HepG2 (cell line): ENCODE measurements around the gene ITGAE.

Experiments
- EP300 ChIP-seq, 3 experiments: sonication (generic) in 1 of 3; formaldehyde crosslinking in 1 of 3; IDR thresholded peaks; 2 replicates each; pipeline versions ENCODE4 v1.5.1 to v1.6.1; 2011 to 2020; ENCODE audit warnings: low read depth in 2 of 3, low read length in 2 of 3, borderline replicate concordance in 1 of 3, improper control_type of control experiment in 1 of 3, mild to moderate bottlenecking in 1 of 3, missing genetic modification reagents in 1 of 3, moderate library complexity in 1 of 3
- KAT7 ChIP-seq: IDR thresholded peaks from 2 replicates; pipeline ENCODE4 v1.6.1; 2018; ENCODE audit warnings: borderline replicate concordance, missing compliant biosample characterization
- POLR2A ChIP-seq, 2 experiments: IDR thresholded peaks; 2 replicates each; pipeline ENCODE4 v1.6.1; 2011; ENCODE audit warnings: low read depth in 2 of 2, low read length in 2 of 2, mild to moderate bottlenecking in 1 of 2, moderate library complexity in 1 of 2; ENCODE audit not compliant: insufficient read depth in 1 of 2
- POLR2AphosphoS5 ChIP-seq: IDR thresholded peaks from 2 replicates; pipeline ENCODE4 v1.6.1; 2012; ENCODE audit warnings: low read depth, low read length
- PRMT3 ChIP-seq: sonication (generic); formaldehyde crosslinking; IDR thresholded peaks from 2 replicates; pipeline ENCODE4 v1.8.1; 2022; ENCODE audit warnings: low read depth, mild to moderate bottlenecking, moderate library complexity, missing genetic modification reagents, borderline replicate concordance
- RAD21 ChIP-seq: fragments of 450-650 bp; formaldehyde crosslinking; IDR thresholded peaks from 2 replicates; pipeline ENCODE4 v1.5.0; 2020; ENCODE audit warnings: mild to moderate bottlenecking
- TBP ChIP-seq: sonication (generic); formaldehyde crosslinking; IDR thresholded peaks from 2 replicates; pipeline ENCODE4 v1.5.0; 2020; ENCODE audit warnings: missing genetic modification reagents
- TCF12 ChIP-seq, 2 experiments: fragments of 450-650 bp in 1 of 2; sonication (generic) in 1 of 2; formaldehyde crosslinking in 1 of 2; IDR thresholded peaks; 2 replicates each; pipeline versions ENCODE4 v1.6.1 to v1.8.0; 2017 to 2022; ENCODE audit warnings: antibody characterized with exemption in 1 of 2, mild to moderate bottlenecking in 1 of 2, missing genetic modification reagents in 1 of 2, moderate library complexity in 1 of 2
- ZFP62 ChIP-seq: sonication (generic); formaldehyde crosslinking; IDR thresholded peaks from 2 replicates; pipeline ENCODE4 v1.4.0; 2020; ENCODE audit warnings: missing genetic modification reagents
- ZNF30 ChIP-seq: sonication (generic); formaldehyde crosslinking; IDR thresholded peaks from 2 replicates; pipeline ENCODE4 v1.5.0; 2020; ENCODE audit warnings: mild to moderate bottlenecking, missing genetic modification reagents
- TF ChIP-seq, protein P1 (sequence below): sonication (generic); formaldehyde crosslinking; IDR thresholded peaks from 2 replicates; pipeline ENCODE4 v1.5.0; 2020; ENCODE audit warnings: mild to moderate bottlenecking, missing genetic modification reagents, moderate library complexity
- TF ChIP-seq, protein P2 (sequence below): sonication (generic); formaldehyde crosslinking; conservative IDR thresholded peaks from 2 replicates; pipeline ENCODE4 v1.4.0; 2020; ENCODE audit warnings: missing genetic modification reagents
- TF ChIP-seq, protein P3 (sequence below): sonication (generic); formaldehyde crosslinking; IDR thresholded peaks from 2 replicates; pipeline ENCODE4 v1.4.0; 2020; ENCODE audit warnings: mild to moderate bottlenecking, missing genetic modification reagents

DNA sequence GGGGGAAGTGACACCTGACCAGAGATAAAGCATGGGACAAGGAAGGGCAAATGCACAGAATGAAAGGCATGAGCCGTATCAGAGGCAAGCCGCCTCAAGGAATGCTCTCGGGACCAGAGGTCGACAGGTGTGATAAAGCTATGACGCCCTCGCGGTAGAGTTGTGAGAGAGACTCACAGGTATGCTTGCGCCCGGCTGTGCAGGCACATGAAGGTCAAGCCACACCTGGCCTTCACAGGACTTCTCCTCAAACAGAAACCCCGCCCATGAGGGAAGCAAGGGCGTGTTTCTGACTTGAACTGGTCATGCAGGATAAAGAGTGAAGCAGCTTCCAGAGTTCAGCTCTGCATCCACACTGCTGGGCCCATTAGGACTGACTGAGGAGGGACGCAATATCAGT is 37.2 kb upstream of the ITGAE start:
- TF ChIP-seq, protein P1, sequence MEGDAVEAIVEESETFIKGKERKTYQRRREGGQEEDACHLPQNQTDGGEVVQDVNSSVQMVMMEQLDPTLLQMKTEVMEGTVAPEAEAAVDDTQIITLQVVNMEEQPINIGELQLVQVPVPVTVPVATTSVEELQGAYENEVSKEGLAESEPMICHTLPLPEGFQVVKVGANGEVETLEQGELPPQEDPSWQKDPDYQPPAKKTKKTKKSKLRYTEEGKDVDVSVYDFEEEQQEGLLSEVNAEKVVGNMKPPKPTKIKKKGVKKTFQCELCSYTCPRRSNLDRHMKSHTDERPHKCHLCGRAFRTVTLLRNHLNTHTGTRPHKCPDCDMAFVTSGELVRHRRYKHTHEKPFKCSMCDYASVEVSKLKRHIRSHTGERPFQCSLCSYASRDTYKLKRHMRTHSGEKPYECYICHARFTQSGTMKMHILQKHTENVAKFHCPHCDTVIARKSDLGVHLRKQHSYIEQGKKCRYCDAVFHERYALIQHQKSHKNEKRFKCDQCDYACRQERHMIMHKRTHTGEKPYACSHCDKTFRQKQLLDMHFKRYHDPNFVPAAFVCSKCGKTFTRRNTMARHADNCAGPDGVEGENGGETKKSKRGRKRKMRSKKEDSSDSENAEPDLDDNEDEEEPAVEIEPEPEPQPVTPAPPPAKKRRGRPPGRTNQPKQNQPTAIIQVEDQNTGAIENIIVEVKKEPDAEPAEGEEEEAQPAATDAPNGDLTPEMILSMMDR (CRISPR knock-in tag) = no peak
- TF ChIP-seq POLR2A (IDR thresholded peaks at IDR 0.05; ENCODE audit: insufficient read depth in 1 of 2, low read depth in 2 of 2, low read length in 2 of 2) (no peak), PRMT3 (CRISPR knock-in tag) (no peak), EP300 (IDR thresholded peaks at IDR 0.05; ENCODE audit: low read depth in 2 of 2, low read length in 2 of 2) (no peak), EP300 (CRISPR knock-in tag; IDR thresholded peaks at IDR 0.05; ENCODE audit: borderline replicate concordance) (no peak), RAD21 (no peak), TBP (CRISPR knock-in tag) (no peak), POLR2AphosphoS5 (no peak), TCF12 (IDR thresholded peaks at IDR 0.05) (no peak), TCF12 (CRISPR knock-in tag; IDR thresholded peaks at IDR 0.05) (no peak), ZNF30 (CRISPR knock-in tag) (no peak), ZFP62 (CRISPR knock-in tag) (no peak), KAT7 (CRISPR knock-in tag) (no peak)
- TF ChIP-seq, protein P2, sequence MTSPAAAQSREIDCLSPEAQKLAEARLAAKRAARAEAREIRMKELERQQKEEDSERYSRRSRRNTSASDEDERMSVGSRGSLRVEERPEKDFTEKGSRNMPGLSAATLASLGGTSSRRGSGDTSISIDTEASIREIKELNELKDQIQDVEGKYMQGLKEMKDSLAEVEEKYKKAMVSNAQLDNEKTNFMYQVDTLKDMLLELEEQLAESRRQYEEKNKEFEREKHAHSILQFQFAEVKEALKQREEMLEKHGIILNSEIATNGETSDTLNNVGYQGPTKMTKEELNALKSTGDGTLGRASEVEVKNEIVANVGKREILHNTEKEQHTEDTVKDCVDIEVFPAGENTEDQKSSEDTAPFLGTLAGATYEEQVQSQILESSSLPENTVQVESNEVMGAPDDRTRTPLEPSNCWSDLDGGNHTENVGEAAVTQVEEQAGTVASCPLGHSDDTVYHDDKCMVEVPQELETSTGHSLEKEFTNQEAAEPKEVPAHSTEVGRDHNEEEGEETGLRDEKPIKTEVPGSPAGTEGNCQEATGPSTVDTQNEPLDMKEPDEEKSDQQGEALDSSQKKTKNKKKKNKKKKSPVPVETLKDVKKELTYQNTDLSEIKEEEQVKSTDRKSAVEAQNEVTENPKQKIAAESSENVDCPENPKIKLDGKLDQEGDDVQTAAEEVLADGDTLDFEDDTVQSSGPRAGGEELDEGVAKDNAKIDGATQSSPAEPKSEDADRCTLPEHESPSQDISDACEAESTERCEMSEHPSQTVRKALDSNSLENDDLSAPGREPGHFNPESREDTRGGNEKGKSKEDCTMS (CRISPR knock-in tag) = no peak
- TF ChIP-seq, protein P3, sequence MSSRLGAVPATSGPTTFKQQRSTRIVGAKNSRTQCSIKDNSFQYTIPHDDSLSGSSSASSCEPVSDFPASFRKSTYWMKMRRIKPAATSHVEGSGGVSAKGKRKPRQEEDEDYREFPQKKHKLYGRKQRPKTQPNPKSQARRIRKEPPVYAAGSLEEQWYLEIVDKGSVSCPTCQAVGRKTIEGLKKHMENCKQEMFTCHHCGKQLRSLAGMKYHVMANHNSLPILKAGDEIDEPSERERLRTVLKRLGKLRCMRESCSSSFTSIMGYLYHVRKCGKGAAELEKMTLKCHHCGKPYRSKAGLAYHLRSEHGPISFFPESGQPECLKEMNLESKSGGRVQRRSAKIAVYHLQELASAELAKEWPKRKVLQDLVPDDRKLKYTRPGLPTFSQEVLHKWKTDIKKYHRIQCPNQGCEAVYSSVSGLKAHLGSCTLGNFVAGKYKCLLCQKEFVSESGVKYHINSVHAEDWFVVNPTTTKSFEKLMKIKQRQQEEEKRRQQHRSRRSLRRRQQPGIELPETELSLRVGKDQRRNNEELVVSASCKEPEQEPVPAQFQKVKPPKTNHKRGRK (CRISPR knock-in tag) = no peak
